ENCODE results near the gene NOX5.
"Not testable (repeated sequence)": the region's sequence is repeated elsewhere in the genome, so short reads cannot be mapped to it uniquely, and the experiment has no call there.

The NOX5 gene

GRCh38 chr15:69060041-69060481 lies 45.6 kb downstream of the NOX5 start:
- peak; percentile 3 for DNase-seq

- no peak for DNase-seq
Observed at GRCh38 chr15:69060744-69061143, 46.2 kb downstream of the NOX5 start.

GRCh38 chr15:69061414-69061842 lies 46.9 kb downstream of the NOX5 start:
- no peak for DNase-seq

GRCh38 chr15:69064649-69065048 lies 50.2 kb downstream of the NOX5 start:
- DNase-seq, result no peak

GRCh38 chr15:69066007-69066995 lies 51.8 kb downstream of the NOX5 start:
- DNase-seq, result no peak

GRCh38 chr15:69067296-69067695 lies 52.8 kb downstream of the NOX5 start:
- DNase-seq, result no peak

GRCh38 chr15:69068157-69068556 lies 53.7 kb downstream of the NOX5 start:
- DNase-seq, result no peak

- not testable (repeated sequence) for DNase-seq
Observed at GRCh38 chr15:69069290-69069689, 54.8 kb downstream of the NOX5 start.

- no peak for DNase-seq
Observed at GRCh38 chr15:69069996-69070395, 55.5 kb downstream of the NOX5 start.

- no peak for DNase-seq
Observed at GRCh38 chr15:69070396-69070795, 55.9 kb downstream of the NOX5 start.

- DNase-seq, result no peak
Observed at GRCh38 chr15:69071260-69071659, 56.8 kb downstream of the NOX5 start.

- DNase-seq, result no peak
Observed at GRCh38 chr15:69072906-69073305, 58.4 kb downstream of the NOX5 start.

- DNase-seq, result peak; percentile 63
Observed at GRCh38 chr15:69074001-69074842, 59.7 kb downstream of the NOX5 start.

- DNase-seq, result peak; percentile 61
Observed at GRCh38 chr15:69074843-69075224, 60.3 kb downstream of the NOX5 start.

- no peak for DNase-seq
Observed at GRCh38 chr15:69075440-69075839, 60.9 kb downstream of the NOX5 start.

GRCh38 chr15:69076756-69077155 lies 62.3 kb downstream of the NOX5 start:
- DNase-seq, result no peak

- no peak for DNase-seq
Observed at GRCh38 chr15:69078638-69079037, 64.1 kb downstream of the NOX5 start.

- no peak for DNase-seq
Observed at GRCh38 chr15:69080295-69081248, 66.1 kb downstream of the NOX5 start.

- no peak for DNase-seq
Observed at GRCh38 chr15:69081310-69082004, 67.0 kb downstream of the NOX5 start.

- no peak for DNase-seq
Observed at GRCh38 chr15:69082021-69082502, 67.6 kb downstream of the NOX5 start.

GRCh38 chr15:69082554-69082953 lies 68.1 kb downstream of the NOX5 start:
- no peak for DNase-seq

Measured in NCI-H2227 treated with DMSO at 0.1 percent for 48 hours (cell line).